GM12892 (cell line): ENCODE measurements around the gene NUTF2.

Source experiments
- POLR2A ChIP-seq: IDR thresholded peaks from 2 replicates; pipeline ENCODE4 v1.6.1; 2011; ENCODE audit warnings: low read depth, low read length, control low read depth
- POLR2AphosphoS5 ChIP-seq: IDR thresholded peaks from 2 replicates; pipeline ENCODE4 v1.6.1; 2011; ENCODE audit warnings: low read depth, low read length, control low read depth
- TAF1 ChIP-seq: IDR thresholded peaks from 2 replicates; pipeline ENCODE4 v1.6.1; 2011; ENCODE audit warnings: low read depth, mild to moderate bottlenecking, control low read depth, low read length, borderline replicate concordance

DNA sequence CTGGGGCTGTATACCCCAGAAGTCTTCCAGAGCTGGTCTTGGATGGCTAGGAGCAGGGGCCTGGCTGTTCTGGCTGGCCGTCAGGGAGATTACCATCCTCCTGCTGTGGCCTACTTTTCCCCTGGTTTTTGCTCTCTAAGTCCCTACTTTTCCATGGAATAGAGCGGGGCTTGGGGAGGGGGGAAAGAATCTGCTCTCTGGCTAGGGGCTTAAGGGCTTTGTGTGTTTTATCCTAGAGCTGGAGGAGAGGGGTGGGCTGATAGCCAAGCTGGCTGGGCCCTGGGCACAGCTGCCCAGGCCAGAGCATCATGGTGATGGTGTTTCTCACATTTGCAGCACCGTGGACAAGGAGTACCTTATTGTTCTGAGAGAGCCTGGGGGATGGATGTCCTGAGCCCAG, 41.6 kb downstream of the NUTF2 start:
- TF ChIP-seq TAF1, result no peak
- no peak for TF ChIP-seq POLR2A
- no peak for TF ChIP-seq POLR2AphosphoS5
